A549 (cell line): ENCODE measurements around the gene PTK7. TPM values are rescaled to one million over a fixed set of nuclear protein-coding genes. Genes with fewer than 3 reads are reported as not detected.

Experiments
- ATAC-seq, 2 experiments: fragments of 200-7000 bp in 1 of 2; fragments of >200 bp in 1 of 2; cut with Nextera tagmentation in 1 of 2; cut with Tn5 transposase in 1 of 2; 3 replicates each; pipeline versions ENCODE4 v1.8.0 to v1.9.1; 2018 to 2020; ENCODE audit warnings: mild to moderate bottlenecking in 1 of 2, moderate library complexity in 1 of 2
- CTCF ChIA-PET: fragments of 300-600 bp; sonication (Branson Sonifier 250); formaldehyde crosslinking; extraction: SDS; loops from one replicate; lab custom pipeline; 2021; ENCODE audit warnings: antibody characterized with exemption, inconsistent platforms; lab: Yijun Ruan, JAX
- POLR2A ChIA-PET: fragments of 350-600 bp; formaldehyde crosslinking; extraction: SDS; loops from one replicate; lab custom pipeline; 2021; ENCODE audit warnings: antibody characterized with exemption, inconsistent platforms; lab: Yijun Ruan, JAX
- DNase-seq, 2 experiments: peaks; one replicate each; pipeline versions ENCODE4 v3.0.0 to v3.0.0-alpha.2; 2011 to 2016; ENCODE audit warnings: low read depth in 1 of 2, low spot score in 1 of 2
- FAIRE-seq: peaks from 2 replicates; lab custom pipeline; 2011; peaks lifted over from hg19 to GRCh38; lab: Jason Lieb, UNC
- H3K27ac ChIP-seq, 2 experiments: fragments of >200 bp; sonication (Bioruptor Twin); formaldehyde crosslinking; 3 replicates each; pipeline ENCODE4 v1.5.1; 2016 to 2017
- H3K4me1 ChIP-seq: fragments of >200 bp; sonication (Bioruptor Twin); formaldehyde crosslinking; 3 replicates; pipeline ENCODE4 v1.6.1; 2016
- H3K4me2 ChIP-seq: fragments of >200 bp; sonication (Bioruptor Twin); formaldehyde crosslinking; 3 replicates; pipeline ENCODE4 v1.6.1; 2016
- H3K4me3 ChIP-seq: fragments of >200 bp; sonication (Bioruptor Twin); formaldehyde crosslinking; 3 replicates; pipeline ENCODE4 v1.5.1; 2016
- H3K9me3 ChIP-seq: fragments of >200 bp; sonication (Bioruptor Twin); formaldehyde crosslinking; 3 replicates; pipeline ENCODE4 v1.6.1; 2016
- BCL3 ChIP-seq: fragments of >200 bp; sonication (Bioruptor Twin); formaldehyde crosslinking; IDR thresholded peaks from 3 replicates; pipeline ENCODE4 v1.6.1; 2016
- CHD4 ChIP-seq: fragments of 200-600 bp; sonication (generic); IDR thresholded peaks from 2 replicates; pipeline ENCODE4 v1.6.1; 2016; ENCODE audit warnings: antibody characterized with exemption, mild to moderate bottlenecking, borderline replicate concordance
- FOSB ChIP-seq: fragments of 250-450 bp; sonication (Bioruptor Pico); IDR thresholded peaks from 2 replicates; pipeline ENCODE4 v1.5.0; 2020; ENCODE audit warnings: mild to moderate bottlenecking, moderate library complexity
- FOXS1 ChIP-seq: fragments of 250-450 bp; sonication (Bioruptor Pico); IDR thresholded peaks from 2 replicates; pipeline ENCODE4 v1.5.0; 2020; ENCODE audit warnings: mild to moderate bottlenecking, moderate library complexity
- HDAC2 ChIP-seq: fragments of 200-600 bp; sonication (generic); IDR thresholded peaks from 2 replicates; pipeline ENCODE4 v1.6.1; 2016
- HEYL ChIP-seq: fragments of 250-450 bp; sonication (Bioruptor Pico); IDR thresholded peaks from 2 replicates; pipeline ENCODE4 v1.8.0; 2021; ENCODE audit warnings: mild to moderate bottlenecking, moderate library complexity
- HOXA7 ChIP-seq: fragments of 250-450 bp; sonication (Bioruptor Pico); IDR thresholded peaks from 2 replicates; pipeline ENCODE4 v1.5.0; 2020; ENCODE audit warnings: mild to moderate bottlenecking, moderate library complexity
- HOXB13 ChIP-seq: fragments of 250-450 bp; sonication (Bioruptor Pico); IDR thresholded peaks from 2 replicates; pipeline ENCODE4 v1.5.0; 2020; ENCODE audit warnings: low read depth, mild to moderate bottlenecking, moderate library complexity
- HOXB5 ChIP-seq: fragments of 250-450 bp; sonication (Bioruptor Pico); IDR thresholded peaks from 2 replicates; pipeline ENCODE4 v1.5.0; 2020; ENCODE audit warnings: mild to moderate bottlenecking, moderate library complexity
- JUNB ChIP-seq: fragments of >200 bp; sonication (Bioruptor Twin); formaldehyde crosslinking; IDR thresholded peaks from 2 replicates; pipeline ENCODE4 v1.6.1; 2016
- KDM5A ChIP-seq: fragments of 200-600 bp; sonication (generic); IDR thresholded peaks from 2 replicates; pipeline ENCODE4 v1.6.1; 2016; ENCODE audit warnings: antibody characterized with exemption, mild to moderate bottlenecking
- MAX ChIP-seq: IDR thresholded peaks from 2 replicates; pipeline ENCODE4 v1.6.1; 2012
- NFE2L2 ChIP-seq: fragments of 150-350 bp; conservative IDR thresholded peaks from 2 replicates; pipeline ENCODE4 v1.6.1; 2014; ENCODE audit warnings: low read length
- POLR2AphosphoS2 ChIP-seq: conservative IDR thresholded peaks from 2 replicates; pipeline ENCODE4 v1.6.1; 2012; ENCODE audit warnings: low read length, improper control_type of control experiment, inconsistent platforms
- RAD21 ChIP-seq, 2 experiments: fragments of >200 bp in 1 of 2; sonication (Bioruptor Twin) in 1 of 2; formaldehyde crosslinking in 1 of 2; IDR thresholded peaks in 1 of 2; conservative IDR thresholded peaks in 1 of 2; 2 replicates in 1 of 2; 3 replicates in 1 of 2; pipeline ENCODE4 v1.6.1; 2012 to 2018; ENCODE audit warnings: inconsistent platforms in 1 of 2
- SMC3 ChIP-seq: fragments of >200 bp; sonication (Bioruptor Twin); formaldehyde crosslinking; IDR thresholded peaks from 3 replicates; pipeline ENCODE4 v1.6.1; 2018; ENCODE audit warnings: inconsistent platforms
- TFCP2L1 ChIP-seq: fragments of 250-450 bp; sonication (Bioruptor Pico); IDR thresholded peaks from 2 replicates; pipeline ENCODE4 v1.5.0; 2021; ENCODE audit warnings: mild to moderate bottlenecking
- TP53 ChIP-seq: fragments of 250-450 bp; sonication (Bioruptor Pico); IDR thresholded peaks from 2 replicates; pipeline ENCODE4 v1.5.0; 2021; ENCODE audit warnings: mild to moderate bottlenecking, moderate library complexity
- ZC3H11A ChIP-seq: fragments of 450-650 bp; IDR thresholded peaks from 2 replicates; pipeline ENCODE4 v1.6.1; 2014; ENCODE audit warnings: antibody characterized with exemption, mild to moderate bottlenecking
- ZNF302 ChIP-seq: fragments of 250-450 bp; sonication (Bioruptor Pico); IDR thresholded peaks from 2 replicates; pipeline ENCODE4 v1.9.0; 2021; ENCODE audit warnings: inconsistent platforms, mild to moderate bottlenecking, moderate library complexity
- WGBS: methylation state at CpG from one replicate; pipeline ENCODE4 v1.1.6; 2017; ENCODE audit errors: missing lambda C conversion rate; 5-methylcytosine and 5-hydroxymethylcytosine counted together
- polyA plus RNA-seq, 4 experiments: library from polyadenylated mRNA; depleted of rRNA in 3 of 4; stranded (reverse); fragments of >200 nt; fragmentation: RNase III in 1 of 4; extraction: RNeasy Plus Mini Kit Qiagen cat#74134 plus additional on column Dnase treatment in 1 of 4; gene quantifications; 2 replicates in 3 of 4; 3 replicates in 1 of 4; pipeline ENCODE4 v1.2.3, GENCODE V29; 2011 to 2017
- TF ChIP-seq, protein P1 (sequence below): fragments of >200 bp; sonication (Bioruptor Twin); formaldehyde crosslinking; IDR thresholded peaks from 3 replicates; pipeline ENCODE4 v1.5.1; 2016
- TF ChIP-seq, protein P2 (sequence below): fragments of 250-450 bp; sonication (Bioruptor Pico); IDR thresholded peaks from 2 replicates; pipeline ENCODE4 v1.5.0; 2020; ENCODE audit warnings: low read depth, mild to moderate bottlenecking, moderate library complexity

The PTK7 gene
- polyA plus RNA-seq, 2 of the 4 experiments (the other 2 are of a cell fraction) = 2.8 to 5.6 TPM

- H3K27ac ChIP-seq = peak overlapping the region in 1 of 2 experiments; percentile 44; a peak in 2 of 6 replicates
- CTCF ChIA-PET = interaction anchor here (0.5 to 6.2 kb wide), 69 partner anchors 8 to 851 kb away, joined by 3 to 69 read pairs (median 4); partner anchors contain the start of genes CNPY3, CUL7, KLHDC3 and MEA1
- H3K4me3 ChIP-seq = no peak overlapping the region
- H3K9me3 ChIP-seq = no peaks in the 10 kb centered on the region
- no peak for FAIRE-seq
- POLR2A ChIA-PET = interaction anchor here (1.0 to 1.1 kb wide), 2 partner anchors 84 to 159 kb away, joined by 3 to 6 read pairs; partner anchors contain the start of genes KLC4, MRPL2 and PPP2R5D
- WGBS = 12% methylated on average over 17 of the region's 25 CpGs
- peak; percentile 59 to 78 for DNase-seq
- peak overlapping the region; percentile 45; the same call in 2 of the 3 replicates for H3K4me2 ChIP-seq
- peak; percentile 95 to 99 for ATAC-seq
- TF ChIP-seq, protein P1, sequence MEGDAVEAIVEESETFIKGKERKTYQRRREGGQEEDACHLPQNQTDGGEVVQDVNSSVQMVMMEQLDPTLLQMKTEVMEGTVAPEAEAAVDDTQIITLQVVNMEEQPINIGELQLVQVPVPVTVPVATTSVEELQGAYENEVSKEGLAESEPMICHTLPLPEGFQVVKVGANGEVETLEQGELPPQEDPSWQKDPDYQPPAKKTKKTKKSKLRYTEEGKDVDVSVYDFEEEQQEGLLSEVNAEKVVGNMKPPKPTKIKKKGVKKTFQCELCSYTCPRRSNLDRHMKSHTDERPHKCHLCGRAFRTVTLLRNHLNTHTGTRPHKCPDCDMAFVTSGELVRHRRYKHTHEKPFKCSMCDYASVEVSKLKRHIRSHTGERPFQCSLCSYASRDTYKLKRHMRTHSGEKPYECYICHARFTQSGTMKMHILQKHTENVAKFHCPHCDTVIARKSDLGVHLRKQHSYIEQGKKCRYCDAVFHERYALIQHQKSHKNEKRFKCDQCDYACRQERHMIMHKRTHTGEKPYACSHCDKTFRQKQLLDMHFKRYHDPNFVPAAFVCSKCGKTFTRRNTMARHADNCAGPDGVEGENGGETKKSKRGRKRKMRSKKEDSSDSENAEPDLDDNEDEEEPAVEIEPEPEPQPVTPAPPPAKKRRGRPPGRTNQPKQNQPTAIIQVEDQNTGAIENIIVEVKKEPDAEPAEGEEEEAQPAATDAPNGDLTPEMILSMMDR = peak; percentile 76
- TF ChIP-seq RAD21 (conservative IDR thresholded peaks at IDR 0.05 in 1 of 2, IDR thresholded peaks at IDR 0.05 in 1 of 2) = peak; percentile 86 to 88
- no peak for TF ChIP-seq HOXB13 (CRISPR knock-in tag)
- TF ChIP-seq MAX = no peak
- no peak for TF ChIP-seq CHD4
- no peak for TF ChIP-seq HOXB5 (CRISPR knock-in tag)
- peak; percentile 74 for TF ChIP-seq SMC3
- no peak for TF ChIP-seq FOXS1 (CRISPR knock-in tag)
- no peak for TF ChIP-seq TP53 (CRISPR knock-in tag)
- no peak for TF ChIP-seq HEYL (CRISPR knock-in tag)
- H3K4me1 ChIP-seq = peaks cover 8% of the 10 kb centered on the region; the same call in 1 of the 3 replicates
Observed at GRCh38 chr6:43143235-43144128, 67.4 kb downstream of the PTK7 start.

GRCh38 chr6:43144879-43145278 lies 68.8 kb downstream of the PTK7 start:
- Histone ChIP-seq H3K9me3 (no peaks in the 10 kb centered on the region), H3K27ac (no peak overlapping the region), H3K4me1 (peaks cover 8% of the 10 kb centered on the region; the same call in 1 of the 3 replicates), H3K4me3 (no peak overlapping the region), H3K4me2 (no peak overlapping the region)
- TF ChIP-seq TP53 (CRISPR knock-in tag) = no peak
- TF ChIP-seq MAX = no peak
- no peak for TF ChIP-seq KDM5A
- TF ChIP-seq POLR2AphosphoS2 = no peak
- TF ChIP-seq HDAC2 = no peak
- no peak for TF ChIP-seq ZC3H11A
- no peak for TF ChIP-seq HOXA7 (CRISPR knock-in tag)
- no peak for TF ChIP-seq FOSB (CRISPR knock-in tag)
- TF ChIP-seq, protein P2, sequence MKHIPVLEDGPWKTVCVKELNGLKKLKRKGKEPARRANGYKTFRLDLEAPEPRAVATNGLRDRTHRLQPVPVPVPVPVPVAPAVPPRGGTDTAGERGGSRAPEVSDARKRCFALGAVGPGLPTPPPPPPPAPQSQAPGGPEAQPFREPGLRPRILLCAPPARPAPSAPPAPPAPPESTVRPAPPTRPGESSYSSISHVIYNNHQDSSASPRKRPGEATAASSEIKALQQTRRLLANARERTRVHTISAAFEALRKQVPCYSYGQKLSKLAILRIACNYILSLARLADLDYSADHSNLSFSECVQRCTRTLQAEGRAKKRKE (CRISPR knock-in tag) = no peak
- no peak for TF ChIP-seq SMC3
- no peak for TF ChIP-seq ZNF302 (CRISPR knock-in tag)
- TF ChIP-seq JUNB = no peak
- TF ChIP-seq TFCP2L1 (CRISPR knock-in tag) = no peak
- no peak for TF ChIP-seq NFE2L2
- TF ChIP-seq BCL3 = no peak
- ATAC-seq = no peak
- CTCF ChIA-PET = interaction anchor here (0.6 to 6.2 kb wide), 7 partner anchors 25 to 243 kb away, joined by 3 to 69 read pairs (median 5); partner anchors contain the start of gene DNPH1
- DNase-seq = no peak
- POLR2A ChIA-PET = no interaction called here
- 67% methylated on average over 5 of the region's 6 CpGs for WGBS
- no peak for FAIRE-seq
